Fibroblast of lung (primary cell): ENCODE data around the gene TFAP2C. TPM values are rescaled to one million over a fixed set of nuclear protein-coding genes. Genes with fewer than 3 reads are reported as not detected.

Source experiments
- DNase-seq, 2 donors: peaks; one replicate each; pipeline versions ENCODE4 v3.0.0 to v3.0.0-alpha.2; 2010; ENCODE audit warnings: low read depth in 2 of 2
- H2AFZ ChIP-seq: 2 replicates; pipeline ENCODE4 v1.5.1; 2012; ENCODE audit warnings: low read length, control low read depth, inconsistent platforms
- H3K27ac ChIP-seq: 2 replicates; pipeline ENCODE4 v1.5.1; 2011; ENCODE audit warnings: low read length, control low read depth; ENCODE audit not compliant: insufficient read depth
- H3K27me3 ChIP-seq: 2 replicates; pipeline ENCODE4 v1.5.1; 2011; ENCODE audit warnings: mild to moderate bottlenecking, low read length; ENCODE audit not compliant: control insufficient read depth, insufficient read depth
- H3K36me3 ChIP-seq: 2 replicates; pipeline ENCODE4 v1.5.1; 2011; ENCODE audit warnings: low read length; ENCODE audit not compliant: control insufficient read depth, insufficient read depth
- H3K4me1 ChIP-seq: 2 replicates; pipeline ENCODE4 v1.5.1; 2011; ENCODE audit warnings: low read length; ENCODE audit not compliant: control insufficient read depth, insufficient read depth; ENCODE audit errors: extremely low read depth
- H3K4me2 ChIP-seq: 2 replicates; pipeline ENCODE4 v1.5.1; 2011; ENCODE audit warnings: low read length, control low read depth; ENCODE audit not compliant: insufficient read depth; ENCODE audit errors: extremely low read depth
- H3K4me3 ChIP-seq, 4 experiments: fragments of 200-600 bp in 1 of 4; sonication (generic) in 1 of 4; replicated peaks in 1 of 4; 2 replicates each; pipeline ENCODE4 v1.5.1; 2011 to 2016; ENCODE audit warnings: low read length in 4 of 4, low read depth in 3 of 4, mild to moderate bottlenecking in 3 of 4, control low read depth in 2 of 4, inconsistent platforms in 1 of 4, mixed read lengths in 1 of 4; ENCODE audit not compliant: insufficient read depth in 1 of 4; ENCODE audit errors: control extremely low read depth in 1 of 4
- H3K79me2 ChIP-seq: 2 replicates; pipeline ENCODE4 v1.5.1; 2012; ENCODE audit warnings: mild to moderate bottlenecking, low read length, inconsistent platforms; ENCODE audit not compliant: control insufficient read depth, insufficient read depth
- H3K9ac ChIP-seq: 2 replicates; pipeline ENCODE4 v1.5.1; 2011; ENCODE audit warnings: mild to moderate bottlenecking, low read length, control low read depth; ENCODE audit not compliant: insufficient read depth
- H3K9me3 ChIP-seq: 2 replicates; pipeline ENCODE4 v1.5.1; 2012; ENCODE audit warnings: low read depth, low read length; ENCODE audit not compliant: control insufficient read depth, insufficient read depth
- H4K20me1 ChIP-seq: 2 replicates; pipeline ENCODE4 v1.5.1; 2011; ENCODE audit warnings: low read length; ENCODE audit not compliant: control insufficient read depth, insufficient read depth; ENCODE audit errors: extremely low read depth
- CTCF ChIP-seq, 2 donors: IDR thresholded peaks in 1 of 2; conservative IDR thresholded peaks in 1 of 2; 1 replicate in 1 of 2; 2 replicates in 1 of 2; pipeline ENCODE4 v1.5.1; 2011 to 2012; ENCODE audit warnings: low read length in 2 of 2, control low read depth in 1 of 2, inconsistent platforms in 1 of 2, low read depth in 1 of 2, mild to moderate bottlenecking in 1 of 2
- EZH2 ChIP-seq: IDR thresholded peaks from 2 replicates; pipeline ENCODE4 v1.5.1; 2012; ENCODE audit warnings: low read length, control low read depth, mild to moderate bottlenecking; ENCODE audit errors: missing control alignments
- polyA plus RNA-seq, 2 donors: library from polyadenylated mRNA; depleted of rRNA in 1 of 2; stranded (reverse) in 1 of 2; unstranded in 1 of 2; fragments of >200 nt; gene quantifications; 2 replicates each; pipeline ENCODE4 v1.2.1, GENCODE V29; 2011 to 2012; ENCODE audit warnings: missing spikeins in 1 of 2
- total RNA-seq: library from RNA; depleted of rRNA; stranded (reverse); fragments of >200 nt; gene quantifications from 2 replicates; pipeline ENCODE4 v1.2.1, GENCODE V29; 2014

Gene TFAP2C
- total and polyA plus RNA-seq, 2 donors (not counting 1 experiment from before 2014, with no cell fraction given), result 0.39 TPM; not detected in 1

- no peak overlapping the region for H3K9ac ChIP-seq
- no peaks in the 10 kb centered on the region for H3K36me3 ChIP-seq
- no peak for DNase-seq
These were observed 59.0 kb downstream of the TFAP2C start for GRCh38 chr20:56688106-56688505.

More at GRCh38 chr20:56688106-56688505, 59.0 kb downstream of the TFAP2C start:
- no peaks in the 10 kb centered on the region for H3K27me3 ChIP-seq
- no peak overlapping the region for H3K4me2 ChIP-seq
- H3K79me2 ChIP-seq, result no peaks in the 10 kb centered on the region
- no peak overlapping the region for H2AFZ ChIP-seq
- H3K4me3 ChIP-seq, result no peak overlapping the region
- no peak overlapping the region for H3K27ac ChIP-seq
- no peaks in the 10 kb centered on the region for H4K20me1 ChIP-seq
- no peaks in the 10 kb centered on the region for H3K4me1 ChIP-seq
- TF ChIP-seq EZH2 (no peak), CTCF (conservative IDR thresholded peaks at IDR 0.05 in 1 of 2, IDR thresholded peaks at IDR 0.05 in 1 of 2; ENCODE audit: low read depth in 1 of 2, low read length in 2 of 2) (no peak)
- no peaks in the 10 kb centered on the region for H3K9me3 ChIP-seq

Other genes starting within 250 kb of the TFAP2C start
- 4.9 and 27.7 TPM in 2 replicates for gene AURKA, start 237.1 kb upstream of the TFAP2C start, total RNA-seq
- 32.7 and 89.3 TPM in 2 replicates for gene AURKA, start 237.1 kb upstream of the TFAP2C start, polyA plus RNA-seq
- 28.8 and 31.2 TPM in 2 replicates for gene CSTF1, start 236.7 kb upstream of the TFAP2C start, total RNA-seq
- 55.2 and 68.6 TPM in 2 replicates for gene CSTF1, start 236.7 kb upstream of the TFAP2C start, polyA plus RNA-seq
- gene CASS4, start 217.0 kb upstream of the TFAP2C start, total RNA-seq, result 14.9 and 17.7 TPM in 2 replicates
- 63.7 and 65.8 TPM in 2 replicates for gene CASS4, start 217.0 kb upstream of the TFAP2C start, polyA plus RNA-seq
- gene RTF2, start 160.7 kb upstream of the TFAP2C start, total RNA-seq, result 86.3 and 100 TPM in 2 replicates
- gene RTF2, start 160.7 kb upstream of the TFAP2C start, polyA plus RNA-seq, result 107 and 117 TPM in 2 replicates
- not detected in 2 replicates for gene FAM209A, start 104.6 kb upstream of the TFAP2C start, total RNA-seq
- 0.07 TPM in 1 of 2 replicates, not detected in the other for gene FAM209A, start 104.6 kb upstream of the TFAP2C start, polyA plus RNA-seq
- not detected in 2 replicates for gene FAM209B, start 96.1 kb upstream of the TFAP2C start, total RNA-seq
- 0.17 and 0.18 TPM in 2 replicates for gene FAM209B, start 96.1 kb upstream of the TFAP2C start, polyA plus RNA-seq